Naive B cell (primary cell): ENCODE data around the gene PLD5. TPM values are rescaled to one million over a fixed set of nuclear protein-coding genes. Genes with fewer than 3 reads are reported as not detected.
"Not testable (repeated sequence)": the region's sequence is repeated elsewhere in the genome, so short reads cannot be mapped to it uniquely, and the experiment has no call there.

ENCODE experiments used
- ATAC-seq, 2 donors: fragments of 150-1000 bp; cut with Tn5 transposase; 2 replicates each; pipeline ENCODE4 v1.10.0; 2021; ENCODE audit warnings: low read depth in 2 of 2, mild to moderate bottlenecking in 2 of 2, moderate library complexity in 2 of 2
- DNase-seq: peaks from one replicate; pipeline ENCODE4 v3.0.0; 2022
- H3K27ac Mint-ChIP-seq, 6 donors: one replicate each; pipeline ENCODE4 v1.8.0; 2020 to 2022; ENCODE audit warnings: mild to moderate bottlenecking in 6 of 6, mixed read lengths in 6 of 6, moderate library complexity in 5 of 6, inconsistent platforms in 2 of 6
- H3K27me3 Mint-ChIP-seq, 3 donors: one replicate each; pipeline ENCODE4 v1.8.0; 2021 to 2022; ENCODE audit warnings: mixed read lengths in 3 of 3, mild to moderate bottlenecking in 1 of 3
- H3K36me3 Mint-ChIP-seq, 2 donors: one replicate each; pipeline ENCODE4 v1.8.0; 2020 to 2022; ENCODE audit warnings: mixed read lengths in 2 of 2, inconsistent platforms in 1 of 2, mild to moderate bottlenecking in 1 of 2
- H3K4me1 Mint-ChIP-seq, 3 donors: one replicate each; pipeline ENCODE4 v1.8.0; 2020 to 2022; ENCODE audit warnings: mixed read lengths in 3 of 3, inconsistent platforms in 1 of 3, mild to moderate bottlenecking in 1 of 3, moderate library complexity in 1 of 3
- H3K4me3 Mint-ChIP-seq, 8 donors: one replicate each; pipeline ENCODE4 v1.8.0; 2020 to 2022; ENCODE audit warnings: mild to moderate bottlenecking in 8 of 8, mixed read lengths in 8 of 8, moderate library complexity in 8 of 8, inconsistent platforms in 2 of 8
- H3K9me3 Mint-ChIP-seq, 7 donors: one replicate each; pipeline ENCODE4 v1.8.0; 2020 to 2022; ENCODE audit warnings: mixed read lengths in 7 of 7, mild to moderate bottlenecking in 5 of 7, inconsistent platforms in 2 of 7, moderate library complexity in 1 of 7
- polyA plus RNA-seq, 6 donors: library from polyadenylated mRNA; unstranded; fragments of 300-500 nt; fragmentation: Illumina TruSeq; gene quantifications; one replicate each; pipeline ENCODE4 v1.2.3, GENCODE V29; 2021; ENCODE audit warnings: low read depth in 6 of 6

The PLD5 gene
- polyA plus RNA-seq, 6 donors from 2014 or later: 0.08 to 1.1 (median 0.33) TPM

GRCh38 chr1:242467556-242468145 lies 56.8 kb downstream of the PLD5 start:
- Mint-ChIP-seq H3K9me3 (no peaks in the 10 kb centered on the region), H3K36me3 (no peaks in the 10 kb centered on the region), H3K27ac (no peak overlapping the region), H3K4me3 (no peak overlapping the region), H3K27me3 (peaks cover 5 to 21% (median 8%) of the 10 kb centered on the region in 3 donors), H3K4me1 (peaks cover 0 to 8% (median 0%) of the 10 kb centered on the region in 3 donors)
- DNase-seq (peak; percentile 21), ATAC-seq (peak in 1 of 2 donors; percentile 27)

- Mint-ChIP-seq H3K4me1 (peaks cover 0 to 3% (median 0%) of the 10 kb centered on the region in 3 donors), H3K9me3 (no peaks in the 10 kb centered on the region)
- ATAC-seq: no peak
Observed at GRCh38 chr1:242462867-242463266, 61.6 kb downstream of the PLD5 start.

GRCh38 chr1:242459740-242460139 lies 64.8 kb downstream of the PLD5 start:
- peaks cover 0 to 14% (median 3%) of the 10 kb centered on the region in 3 donors for H3K27me3 Mint-ChIP-seq
- not testable (repeated sequence) for H3K4me1 Mint-ChIP-seq, H3K4me3 Mint-ChIP-seq, H3K9me3 Mint-ChIP-seq, H3K36me3 Mint-ChIP-seq, DNase-seq, ATAC-seq, H3K27ac Mint-ChIP-seq

More at GRCh38 chr1:242462867-242463266, 61.6 kb downstream of the PLD5 start:
- Mint-ChIP-seq H3K4me3 (no peak overlapping the region), H3K36me3 (no peaks in the 10 kb centered on the region), H3K27me3 (peaks cover 2 to 11% (median 4%) of the 10 kb centered on the region in 3 donors), H3K27ac (no peak overlapping the region)
- DNase-seq: no peak

- H3K27ac Mint-ChIP-seq: no peak overlapping the region
- no peaks in the 10 kb centered on the region for H3K9me3 Mint-ChIP-seq
- H3K36me3 Mint-ChIP-seq: no peaks in the 10 kb centered on the region
- no peak for ATAC-seq
- H3K27me3 Mint-ChIP-seq: peaks cover 9 to 23% (median 12%) of the 10 kb centered on the region in 3 donors
- H3K4me1 Mint-ChIP-seq: no peaks in the 10 kb centered on the region
- DNase-seq: no peak
- no peak overlapping the region for H3K4me3 Mint-ChIP-seq
Observed at GRCh38 chr1:242456726-242457269, 67.7 kb downstream of the PLD5 start.

GRCh38 chr1:242455052-242455361 lies 69.5 kb downstream of the PLD5 start:
- Mint-ChIP-seq H3K4me3 (no peak overlapping the region), H3K27ac (peak overlapping the region in 1 of 6 donors; percentile 35), H3K9me3 (no peaks in the 10 kb centered on the region), H3K4me1 (no peaks in the 10 kb centered on the region), H3K27me3 (peaks cover 10 to 30% (median 14%) of the 10 kb centered on the region in 3 donors), H3K36me3 (peaks cover 0 to 6% of the 10 kb centered on the region in 2 donors)
- ATAC-seq (no peak), DNase-seq (no peak)

GRCh38 chr1:242454262-242455051 lies 70.0 kb downstream of the PLD5 start:
- DNase-seq (peak; percentile 12), ATAC-seq (no peak)
- Mint-ChIP-seq H3K9me3 (no peaks in the 10 kb centered on the region), H3K27ac (peak overlapping the region in 1 of 6 donors; percentile 35), H3K27me3 (peaks cover 15 to 34% (median 18%) of the 10 kb centered on the region in 3 donors), H3K4me1 (no peaks in the 10 kb centered on the region), H3K4me3 (no peak overlapping the region), H3K36me3 (peaks cover 0 to 6% of the 10 kb centered on the region in 2 donors)

GRCh38 chr1:242452573-242452972 lies 71.9 kb downstream of the PLD5 start:
- peaks cover 0 to 6% of the 10 kb centered on the region in 2 donors for H3K36me3 Mint-ChIP-seq
- H3K9me3 Mint-ChIP-seq: no peaks in the 10 kb centered on the region
- DNase-seq (no peak), ATAC-seq (no peak)
- no peaks in the 10 kb centered on the region for H3K4me1 Mint-ChIP-seq
- H3K27me3 Mint-ChIP-seq: peaks cover 26 to 42% (median 34%) of the 10 kb centered on the region in 3 donors
- no peak overlapping the region for H3K27ac Mint-ChIP-seq
- no peak overlapping the region for H3K4me3 Mint-ChIP-seq

GRCh38 chr1:242449661-242450060 lies 74.8 kb downstream of the PLD5 start:
- Mint-ChIP-seq H3K4me1 (no peaks in the 10 kb centered on the region), H3K27me3 (peaks cover 23 to 41% (median 38%) of the 10 kb centered on the region in 3 donors), H3K36me3 (peaks cover 0 to 6% of the 10 kb centered on the region in 2 donors), H3K27ac (peak overlapping the region in 1 of 6 donors; percentile 54), H3K9me3 (no peaks in the 10 kb centered on the region), H3K4me3 (no peak overlapping the region)
- ATAC-seq: no peak
- DNase-seq: no peak

GRCh38 chr1:242448910-242449645 lies 75.4 kb downstream of the PLD5 start:
- no peak for ATAC-seq
- Mint-ChIP-seq H3K36me3 (peaks cover 0 to 6% of the 10 kb centered on the region in 2 donors), H3K27ac (no peak overlapping the region), H3K4me1 (no peaks in the 10 kb centered on the region), H3K4me3 (no peak overlapping the region), H3K9me3 (no peaks in the 10 kb centered on the region), H3K27me3 (peaks cover 21 to 41% (median 38%) of the 10 kb centered on the region in 3 donors)
- no peak for DNase-seq

GRCh38 chr1:242447689-242448088 lies 76.8 kb downstream of the PLD5 start:
- ATAC-seq (no peak), DNase-seq (no peak)
- Mint-ChIP-seq H3K27ac (peak overlapping the region in 1 of 6 donors; percentile 44), H3K4me1 (no peaks in the 10 kb centered on the region), H3K36me3 (peaks cover 0 to 6% of the 10 kb centered on the region in 2 donors), H3K9me3 (no peaks in the 10 kb centered on the region), H3K27me3 (peaks cover 15 to 35% (median 29%) of the 10 kb centered on the region in 3 donors), H3K4me3 (no peak overlapping the region)

- no peak for ATAC-seq
- no peaks in the 10 kb centered on the region for H3K36me3 Mint-ChIP-seq
Observed at GRCh38 chr1:242440757-242441156, 83.7 kb downstream of the PLD5 start.

GRCh38 chr1:242435200-242435599 lies 89.3 kb downstream of the PLD5 start:
- Mint-ChIP-seq H3K36me3 (peaks cover 0 to 14% of the 10 kb centered on the region in 2 donors), H3K4me3 (no peak overlapping the region), H3K27me3 (peaks cover 0 to 9% (median 5%) of the 10 kb centered on the region in 3 donors), H3K4me1 (no peaks in the 10 kb centered on the region), H3K27ac (no peak overlapping the region), H3K9me3 (peaks cover 0 to 14% (median 6%) of the 10 kb centered on the region in 7 donors)
- DNase-seq: no peak
- ATAC-seq: no peak

More at GRCh38 chr1:242440757-242441156, 83.7 kb downstream of the PLD5 start:
- no peak for DNase-seq
- peak overlapping the region in 1 of 6 donors; percentile 1 for H3K27ac Mint-ChIP-seq
- no peaks in the 10 kb centered on the region for H3K9me3 Mint-ChIP-seq
- H3K4me1 Mint-ChIP-seq: no peaks in the 10 kb centered on the region
- H3K27me3 Mint-ChIP-seq: no peaks in the 10 kb centered on the region
- H3K4me3 Mint-ChIP-seq: no peak overlapping the region

GRCh38 chr1:242432491-242433095 lies 91.9 kb downstream of the PLD5 start:
- H3K4me3 Mint-ChIP-seq: no peak overlapping the region
- DNase-seq: no peak
- no peaks in the 10 kb centered on the region for H3K4me1 Mint-ChIP-seq
- no peak for ATAC-seq
- no peak overlapping the region for H3K27ac Mint-ChIP-seq
- peaks cover 0 to 9% (median 5%) of the 10 kb centered on the region in 3 donors for H3K27me3 Mint-ChIP-seq
- peaks cover 0 to 14% of the 10 kb centered on the region in 2 donors for H3K36me3 Mint-ChIP-seq
- H3K9me3 Mint-ChIP-seq: peaks cover 0 to 14% (median 6%) of the 10 kb centered on the region in 7 donors
